Omental fat pad (tissue), 4 donors: ENCODE results near the gene NAGLU. TPM values are rescaled to one million over a fixed set of nuclear protein-coding genes. Genes with fewer than 3 reads are reported as not detected.
A peak's percentile ranks its signal among the peaks of the same experiment; 100 is the strongest.

Experiments
- ATAC-seq: fragments of 150-250 bp; one replicate; pipeline ENCODE4 v1.9.1; 2016; ENCODE audit warnings: mild to moderate bottlenecking, moderate library complexity; ENCODE audit not compliant: low FRiP score
- DNase-seq: peaks from one replicate; pipeline ENCODE4 v3.0.0-alpha.2; 2019; ENCODE audit warnings: low spot score
- total RNA-seq, 4 donors: library from RNA; depleted of rRNA; stranded (reverse); fragments of >200 nt; gene quantifications; one replicate each; pipeline ENCODE4 v1.1.0, GENCODE V29; 2016
- TF ChIP-seq, protein P1 (sequence below), 3 donors: fragments of 450-650 bp; IDR thresholded peaks; one replicate each; pipeline ENCODE4 v1.5.1; 2016 to 2017; ENCODE audit warnings: antibody characterized with exemption in 3 of 3, mild to moderate bottlenecking in 3 of 3, moderate library complexity in 2 of 3

NAGLU gene
- total RNA-seq, 4 donors from 2014 or later: 48.5 to 80.9 (median 57.3) TPM

DNA sequence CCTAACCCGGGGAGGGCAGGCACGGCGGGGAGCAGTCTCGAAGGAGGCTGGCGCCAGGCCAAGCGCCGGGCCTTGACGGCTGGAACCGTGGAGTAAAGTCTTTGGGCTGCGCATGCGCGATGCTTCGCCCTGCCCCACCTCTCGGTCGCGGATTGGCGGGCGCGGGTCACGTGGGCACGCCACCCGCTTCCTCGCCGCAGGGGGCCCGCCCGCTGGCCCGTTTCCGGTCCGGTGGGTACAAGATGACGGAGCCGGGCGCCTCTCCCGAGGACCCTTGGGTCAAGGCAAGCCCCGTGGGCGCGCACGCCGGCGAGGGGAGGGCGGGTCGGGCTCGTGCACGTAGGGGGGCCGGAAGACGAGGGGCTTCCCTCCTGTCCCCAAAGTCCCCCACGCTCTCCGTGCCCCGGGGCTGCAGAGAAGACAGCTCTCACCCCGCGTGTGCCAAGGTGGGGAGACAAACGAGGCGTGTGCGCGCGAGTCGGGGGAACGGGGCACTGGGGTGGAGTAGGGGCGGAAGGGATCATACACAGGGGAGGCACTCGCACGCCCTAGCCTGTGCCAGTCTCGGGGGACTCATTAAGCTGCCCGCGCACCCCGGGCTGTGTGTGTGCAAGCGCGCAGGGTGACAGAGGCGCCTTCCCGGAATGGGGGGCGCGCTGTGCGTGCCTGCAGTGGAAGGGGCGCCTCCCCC lies 31.0 kb downstream of the NAGLU start, which contains the start of gene MLX:
Gene MLX (plus strand): TSS at position 218 of the 691 bp plus-strand sequence. CDS start 25 bp downstream, at position 243.
- ATAC-seq (peak; percentile 70), DNase-seq (peak; percentile 89)
- TF ChIP-seq, protein P1, sequence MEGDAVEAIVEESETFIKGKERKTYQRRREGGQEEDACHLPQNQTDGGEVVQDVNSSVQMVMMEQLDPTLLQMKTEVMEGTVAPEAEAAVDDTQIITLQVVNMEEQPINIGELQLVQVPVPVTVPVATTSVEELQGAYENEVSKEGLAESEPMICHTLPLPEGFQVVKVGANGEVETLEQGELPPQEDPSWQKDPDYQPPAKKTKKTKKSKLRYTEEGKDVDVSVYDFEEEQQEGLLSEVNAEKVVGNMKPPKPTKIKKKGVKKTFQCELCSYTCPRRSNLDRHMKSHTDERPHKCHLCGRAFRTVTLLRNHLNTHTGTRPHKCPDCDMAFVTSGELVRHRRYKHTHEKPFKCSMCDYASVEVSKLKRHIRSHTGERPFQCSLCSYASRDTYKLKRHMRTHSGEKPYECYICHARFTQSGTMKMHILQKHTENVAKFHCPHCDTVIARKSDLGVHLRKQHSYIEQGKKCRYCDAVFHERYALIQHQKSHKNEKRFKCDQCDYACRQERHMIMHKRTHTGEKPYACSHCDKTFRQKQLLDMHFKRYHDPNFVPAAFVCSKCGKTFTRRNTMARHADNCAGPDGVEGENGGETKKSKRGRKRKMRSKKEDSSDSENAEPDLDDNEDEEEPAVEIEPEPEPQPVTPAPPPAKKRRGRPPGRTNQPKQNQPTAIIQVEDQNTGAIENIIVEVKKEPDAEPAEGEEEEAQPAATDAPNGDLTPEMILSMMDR (IDR thresholded peaks at IDR 0.05): no peak

DNA sequence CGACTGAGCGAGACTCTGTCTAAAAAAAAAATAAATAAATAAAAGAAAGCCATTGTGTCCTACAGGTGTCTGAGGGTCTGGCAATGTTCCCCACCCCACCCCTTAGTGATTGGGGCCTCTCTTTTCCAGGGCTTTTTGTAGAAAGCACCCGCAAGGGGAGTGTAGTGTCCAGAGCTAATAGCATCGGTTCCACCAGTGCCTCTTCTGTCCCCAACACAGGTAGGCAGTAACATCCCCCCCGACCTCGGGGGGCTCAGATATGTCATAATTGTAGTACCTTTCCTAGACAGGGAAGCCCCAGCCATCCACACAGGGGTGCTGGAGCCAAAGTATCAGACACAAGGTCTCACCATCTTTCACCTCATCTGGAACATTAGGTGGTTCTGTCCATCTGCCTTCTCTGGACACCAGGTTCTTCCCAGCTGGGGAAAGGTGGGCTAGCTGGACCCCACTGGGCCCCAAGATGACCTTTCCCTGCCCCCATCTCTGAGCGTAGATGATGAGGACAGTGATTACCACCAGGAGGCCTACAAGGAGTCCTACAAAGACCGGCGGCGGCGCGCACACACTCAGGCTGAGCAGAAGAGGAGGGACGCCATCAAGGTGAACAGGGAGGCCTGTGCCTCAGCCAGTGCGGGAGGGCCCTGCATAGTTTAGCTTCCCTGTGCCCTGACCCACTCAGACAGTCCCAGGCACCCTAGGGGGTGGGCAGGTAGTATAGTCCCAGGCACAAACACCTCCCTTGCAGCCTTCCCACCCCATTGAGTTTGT lies 32.5 kb downstream of the NAGLU start:
- ATAC-seq: no peak
- no peak for DNase-seq
- TF ChIP-seq, protein P1 (IDR thresholded peaks at IDR 0.05): no peak

DNA sequence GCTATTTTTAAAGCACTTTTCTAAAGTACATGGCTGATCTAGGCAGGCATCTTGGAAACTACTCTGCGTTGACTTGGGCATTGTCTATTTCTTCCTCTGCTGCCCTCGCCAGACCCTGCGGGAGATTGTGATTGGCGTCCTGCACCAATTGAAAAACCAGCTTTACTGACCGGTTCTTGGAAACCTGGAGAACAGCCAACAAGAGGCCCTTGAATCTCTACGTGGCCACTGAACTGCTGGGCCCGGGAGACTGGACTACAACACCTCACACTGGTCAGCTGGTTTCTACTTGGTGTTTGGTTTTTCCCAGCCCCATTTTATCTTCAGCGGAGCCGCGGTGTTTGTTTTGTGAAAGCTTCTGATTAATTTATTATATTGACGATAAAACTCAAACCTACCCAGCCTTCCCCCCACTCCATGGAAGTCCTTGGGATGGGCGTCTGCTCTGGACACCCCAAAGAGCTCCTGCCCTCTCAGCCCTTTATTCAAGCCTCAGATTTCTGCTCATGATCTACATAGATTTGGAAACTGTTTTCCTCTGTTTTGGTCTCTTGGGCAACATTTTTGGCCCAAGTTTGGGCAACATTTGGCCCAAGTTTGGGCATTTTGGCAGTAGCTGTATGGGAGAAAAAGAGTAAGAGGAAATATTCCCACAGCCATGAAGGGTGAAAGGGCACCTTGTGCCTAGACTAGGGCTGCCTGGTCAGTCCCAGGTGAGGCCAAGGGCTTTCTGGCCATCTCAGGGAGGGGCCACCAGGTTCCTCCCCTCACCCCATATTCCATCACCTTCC lies 35.6 kb downstream of the NAGLU start:
- DNase-seq (no peak), ATAC-seq (no peak)
- TF ChIP-seq, protein P1 (IDR thresholded peaks at IDR 0.05): no peak

DNA sequence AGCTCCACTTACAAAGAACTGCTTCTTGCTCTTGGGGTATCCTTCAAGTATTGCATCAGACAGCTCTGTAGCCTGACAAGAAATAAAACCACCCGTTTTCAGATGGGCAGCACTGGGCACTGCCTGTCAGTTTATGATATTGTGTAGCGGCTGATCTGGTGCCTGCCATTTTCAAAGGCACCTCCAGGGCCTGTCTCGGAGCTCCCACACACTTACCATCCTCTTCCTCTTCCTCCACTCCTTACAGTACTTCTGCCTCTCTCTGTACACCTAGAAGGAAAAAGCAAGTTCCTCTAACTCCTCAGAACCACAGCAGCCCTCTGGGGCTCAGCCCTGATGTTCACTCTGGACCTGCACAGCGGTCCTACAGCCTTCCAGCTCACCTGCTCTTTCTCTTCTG lies 37.1 kb downstream of the NAGLU start:
- no peak for DNase-seq
- TF ChIP-seq, protein P1 (IDR thresholded peaks at IDR 0.05): no peak
- no peak for ATAC-seq

DNA sequence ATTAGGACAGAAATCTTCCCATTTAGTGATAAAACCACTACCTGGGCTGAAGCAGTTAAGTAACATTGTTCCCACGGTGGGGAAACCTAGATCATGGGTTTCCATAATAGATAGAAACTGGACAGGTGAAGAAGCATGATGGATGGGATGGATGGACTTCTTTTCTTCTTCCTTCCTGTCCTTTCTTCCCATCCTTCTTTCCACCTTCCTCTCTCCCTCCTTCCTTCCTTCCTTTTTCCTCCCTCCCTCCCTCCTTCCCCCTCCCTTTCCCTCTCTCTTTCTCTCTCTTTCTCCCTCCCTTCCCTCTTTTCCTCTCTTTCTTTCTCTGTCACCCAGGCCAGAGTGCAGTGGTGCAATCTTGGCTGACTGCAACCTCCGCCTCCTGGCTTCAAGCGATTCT lies 38.4 kb downstream of the NAGLU start:
- ATAC-seq: no peak

DNA sequence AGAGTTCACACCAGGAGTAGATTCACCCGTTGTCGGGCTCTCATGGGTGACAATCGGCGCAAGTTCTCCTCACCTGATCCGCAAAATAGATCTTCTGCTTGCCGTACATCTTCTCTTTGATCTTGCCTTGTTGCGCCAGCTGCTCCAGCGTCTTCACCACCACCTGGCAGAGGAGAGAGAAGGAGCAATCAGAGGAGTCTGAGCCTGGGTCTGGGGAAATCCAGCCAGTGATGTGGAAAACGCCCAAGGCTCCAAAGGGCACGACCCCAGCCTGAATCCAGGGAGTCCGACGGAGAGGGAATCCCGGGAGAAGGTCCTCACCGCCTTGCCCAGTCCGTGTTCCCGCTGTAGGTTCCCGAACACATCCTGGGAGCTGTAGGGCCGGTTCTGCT lies 41.1 kb downstream of the NAGLU start:
- TF ChIP-seq, protein P1 (IDR thresholded peaks at IDR 0.05): no peak
- ATAC-seq: peak; percentile 29
- no peak for DNase-seq

More for the DNA sequence above, 38.4 kb downstream of the NAGLU start:
- TF ChIP-seq, protein P1 (IDR thresholded peaks at IDR 0.05): no peak
- DNase-seq: no peak
